Dermis blood vessel endothelial cell (primary cell): Measurements from ENCODE around the gene PSMG1. TPM values are rescaled to one million over a fixed set of nuclear protein-coding genes. Genes with fewer than 3 reads are reported as not detected.
"Not testable (repeated sequence)": the region's sequence is repeated elsewhere in the genome, so short reads cannot be mapped to it uniquely, and the experiment has no call there.

Experiments
- DNase-seq: peaks from one replicate; pipeline ENCODE4 v3.0.0; 2010
- total RNA-seq: library from RNA; depleted of rRNA; stranded (reverse); fragments of >200 nt; gene quantifications from 2 replicates; pipeline ENCODE4 v1.2.3, GENCODE V29; 2014

The PSMG1 gene
- total RNA-seq, 1 donor from 2014 or later: 57.3 TPM

DNA sequence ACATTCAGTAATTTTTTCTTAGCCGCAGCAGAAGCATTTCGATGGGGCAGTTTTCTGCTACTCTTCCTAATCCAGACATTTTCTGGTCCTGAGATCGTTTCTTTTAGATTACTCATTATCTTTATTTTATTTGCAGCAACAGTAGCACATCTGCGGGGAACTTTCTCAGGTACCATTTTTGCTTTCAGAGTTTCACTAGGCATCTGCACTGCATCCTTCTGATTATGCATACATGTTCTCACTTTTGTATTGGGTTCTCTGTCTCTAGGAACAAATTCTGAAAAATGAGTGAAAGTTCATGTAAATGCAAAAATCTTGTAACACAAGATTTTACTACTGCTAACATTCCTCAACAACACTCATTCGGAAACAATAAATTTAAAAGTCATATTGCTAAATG, 3.9 kb upstream of the PSMG1 start:
- no peak for DNase-seq

DNA sequence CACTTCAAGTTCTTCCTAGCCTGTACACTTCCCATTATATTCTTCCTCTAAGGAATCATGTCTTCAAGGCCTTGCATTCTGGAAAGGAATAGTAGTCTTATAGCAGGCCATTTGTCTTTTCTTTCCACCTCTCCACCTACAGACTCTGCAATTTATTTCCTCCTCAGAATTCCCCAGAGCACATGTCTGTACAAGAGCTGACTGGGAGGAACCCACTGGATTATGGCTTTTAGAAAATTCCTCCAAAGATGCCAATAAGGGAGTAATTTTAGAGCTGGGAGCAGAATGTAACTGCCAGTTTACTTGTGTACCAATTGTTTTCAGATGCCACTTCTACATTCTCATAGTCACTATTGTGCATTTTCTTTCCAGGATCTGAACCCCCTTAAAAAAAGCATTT, 3.4 kb upstream of the PSMG1 start:
- no peak for DNase-seq

DNA sequence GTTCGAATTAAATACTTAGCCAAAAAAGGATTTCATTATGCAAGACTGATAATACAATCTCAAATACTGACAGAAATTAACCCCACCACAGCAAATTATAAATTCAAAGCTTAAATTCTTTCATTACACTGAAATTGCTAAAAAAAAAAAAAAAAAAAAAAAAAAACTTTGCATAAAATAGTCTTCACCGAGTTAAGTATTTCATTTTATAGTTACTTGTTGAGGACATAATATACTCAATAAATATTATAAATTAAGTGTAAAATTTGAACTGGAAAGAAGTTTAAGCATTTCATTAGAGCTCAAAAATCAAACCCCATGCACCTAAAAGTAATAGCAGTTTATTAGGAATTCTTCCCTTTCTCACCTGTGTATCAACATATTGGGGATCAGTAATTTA, 1.9 kb upstream of the PSMG1 start:
- DNase-seq: no peak

DNA sequence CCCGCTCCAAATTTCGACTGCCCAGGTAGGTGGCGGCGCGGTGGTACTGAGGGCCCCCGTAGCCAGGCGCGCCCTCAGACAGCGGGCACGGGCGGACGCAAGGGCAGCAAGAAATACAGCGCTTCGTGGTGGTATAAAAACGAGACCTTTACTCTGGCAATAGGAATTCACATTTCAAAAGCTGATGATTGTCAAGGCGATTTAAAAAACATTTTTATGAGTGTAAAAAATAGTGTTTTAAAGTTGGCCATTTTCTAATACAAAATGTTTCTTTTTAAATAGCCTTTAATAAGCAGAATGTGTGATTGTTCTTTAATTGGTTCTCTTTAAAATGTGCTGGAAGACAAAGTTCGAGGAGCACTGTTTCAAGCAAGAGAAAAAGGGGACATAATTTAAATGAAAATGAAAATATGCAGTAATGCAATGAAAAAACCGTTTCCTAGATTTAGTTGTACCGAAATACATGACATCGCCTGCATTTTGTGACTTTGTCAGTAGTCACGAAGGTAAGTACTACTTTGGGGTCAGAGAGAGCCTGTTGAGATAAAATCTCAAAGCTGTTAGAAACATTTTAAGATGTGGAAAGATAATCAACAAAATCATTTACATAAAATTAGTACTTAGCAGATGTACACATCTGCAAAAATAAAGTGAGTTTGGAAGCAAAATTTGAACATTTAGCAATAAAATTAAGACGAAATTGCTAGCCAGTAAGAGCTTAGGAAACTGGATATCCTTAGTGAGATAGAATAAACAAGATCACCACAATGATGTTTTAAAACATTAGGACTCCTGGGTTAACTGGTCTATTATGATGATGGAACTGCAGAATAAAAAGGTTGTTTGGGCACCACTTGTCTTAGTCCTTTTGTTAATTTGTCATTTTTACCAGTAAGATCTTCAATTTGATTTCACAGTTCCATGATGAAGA, 1.1 kb upstream of the PSMG1 start:
- DNase-seq: peak; percentile 25

DNA sequence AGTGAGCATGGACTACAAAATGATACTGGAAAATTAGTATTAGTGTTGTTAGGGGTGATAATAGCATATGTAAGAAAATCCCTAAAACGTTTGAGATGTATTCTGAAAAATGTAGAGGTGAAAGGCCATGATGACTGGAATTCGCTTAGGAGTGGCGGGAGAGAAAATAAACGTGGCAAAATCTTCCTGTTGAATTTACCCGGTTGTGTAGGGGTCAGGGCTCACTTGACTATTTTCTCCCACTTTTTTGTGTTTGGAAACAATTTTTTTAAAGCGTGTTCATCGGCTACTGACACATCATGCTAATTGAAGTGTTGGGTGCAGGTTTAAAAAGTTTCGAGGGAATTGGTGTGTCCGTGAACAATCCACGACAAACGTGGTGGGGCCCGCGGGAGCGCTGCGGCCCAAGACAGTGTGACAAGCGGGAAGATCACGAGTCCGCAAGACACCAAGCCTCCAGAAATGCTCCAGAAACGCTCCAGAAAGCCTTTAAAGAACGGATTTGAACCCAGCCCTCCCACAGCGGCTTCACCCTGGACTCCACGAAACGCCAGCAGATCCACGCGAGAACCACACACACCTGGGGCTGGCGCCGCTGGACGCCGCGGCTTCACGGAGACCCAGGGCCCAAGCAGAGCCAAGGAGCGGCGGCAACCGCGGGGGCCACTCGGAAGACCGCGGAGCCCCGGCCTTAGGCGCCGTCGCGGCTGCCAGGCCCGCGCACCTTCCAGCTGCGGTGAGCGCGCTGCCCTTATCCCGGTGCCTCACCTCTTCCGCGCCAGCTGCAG, 573 bp downstream of the PSMG1 start:
- DNase-seq: peak; percentile 41

DNA sequence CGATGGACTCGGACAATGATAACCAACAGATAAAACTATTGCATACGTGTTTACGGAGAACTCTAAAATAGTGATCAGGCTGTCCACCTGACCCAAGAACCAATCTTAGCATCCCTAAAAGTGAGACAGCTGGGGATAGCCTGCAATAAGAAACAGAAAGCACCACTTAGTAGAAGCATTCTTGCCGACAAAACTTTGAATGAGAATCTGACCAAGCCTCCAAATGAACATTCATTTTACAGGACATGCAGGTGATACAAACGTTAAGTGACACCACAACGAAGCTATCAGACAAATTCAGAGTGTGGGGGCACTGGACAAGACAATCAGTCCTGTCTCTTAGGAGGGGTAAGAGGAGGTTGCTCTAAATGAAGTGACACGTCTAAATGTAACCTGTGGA, 1.2 kb downstream of the PSMG1 start:
- DNase-seq: peak; percentile 10

DNA sequence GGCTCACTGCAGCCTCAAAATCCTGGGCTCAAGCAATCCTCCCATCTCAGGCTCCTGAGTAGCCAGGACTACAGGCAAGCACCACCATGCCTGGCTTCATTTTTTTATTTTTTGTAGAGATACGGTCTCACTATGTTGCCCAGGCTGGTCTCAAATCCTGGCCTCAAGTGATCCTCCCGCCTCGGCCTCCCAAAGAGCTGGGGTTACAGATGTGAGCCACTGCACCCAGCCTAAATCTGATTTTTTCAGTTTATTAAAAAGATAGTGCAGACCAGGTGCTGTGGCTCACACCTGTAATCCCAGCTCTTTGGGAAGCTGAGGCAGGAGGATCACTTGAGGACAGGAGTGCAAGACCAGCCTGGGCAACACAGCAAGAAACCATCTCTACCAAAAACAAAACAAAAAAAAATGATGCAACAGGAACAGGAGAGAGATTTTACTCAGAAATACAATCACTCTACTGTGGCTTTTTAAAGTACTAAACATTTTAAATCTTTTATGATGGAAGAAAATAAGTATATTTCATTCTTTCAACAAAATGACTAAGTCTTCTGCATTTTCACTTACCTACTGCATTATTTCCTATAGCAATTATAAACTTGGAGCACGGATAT, 1.9 kb downstream of the PSMG1 start:
- DNase-seq: no peak

DNA sequence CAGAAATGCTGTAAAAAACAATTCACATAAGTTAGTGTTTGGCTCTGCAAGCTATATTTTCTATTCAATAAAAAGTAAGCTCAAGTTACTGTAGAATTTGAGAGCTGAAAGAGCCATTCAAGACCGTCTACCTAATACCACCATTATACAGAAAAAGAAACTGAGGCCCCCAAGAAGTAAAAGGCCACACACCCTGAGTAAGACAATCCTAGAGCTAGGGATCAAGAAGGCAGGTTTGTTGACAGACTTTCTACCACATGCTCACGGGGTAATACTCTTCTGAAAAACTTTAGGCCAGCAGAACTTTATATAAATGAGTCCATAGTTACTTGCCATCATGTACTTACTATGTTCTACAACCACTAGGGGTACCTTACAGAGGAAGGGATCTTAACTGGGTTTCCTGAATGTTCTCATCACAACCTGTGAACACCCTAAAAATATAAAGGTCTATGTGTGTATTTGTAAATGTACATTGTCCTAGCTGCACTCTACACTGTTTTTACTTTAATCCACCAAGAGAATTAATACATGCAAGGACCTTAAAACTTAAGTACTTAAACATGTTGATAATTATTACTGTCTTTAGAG, 2.7 kb downstream of the PSMG1 start:
- DNase-seq: peak; percentile 28

DNA sequence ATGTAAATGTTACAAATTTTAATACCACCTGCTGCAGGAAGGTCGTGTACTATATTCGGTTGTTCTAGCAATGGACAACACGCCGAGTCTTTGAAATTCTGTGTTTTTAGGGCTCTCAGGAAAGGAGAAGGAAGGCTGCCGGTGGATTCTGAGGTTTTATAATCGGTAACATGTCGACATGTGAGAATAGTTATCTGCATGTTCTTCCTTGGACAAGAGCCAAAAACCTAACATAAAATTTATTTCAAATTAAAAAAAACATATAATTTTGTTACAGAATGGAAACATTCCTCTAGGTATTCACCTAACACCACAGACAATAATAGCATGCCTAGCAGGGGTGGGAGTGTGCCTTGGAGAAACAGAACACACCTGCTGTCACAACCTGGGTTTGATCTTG, 4.8 kb downstream of the PSMG1 start:
- no peak for DNase-seq

DNA sequence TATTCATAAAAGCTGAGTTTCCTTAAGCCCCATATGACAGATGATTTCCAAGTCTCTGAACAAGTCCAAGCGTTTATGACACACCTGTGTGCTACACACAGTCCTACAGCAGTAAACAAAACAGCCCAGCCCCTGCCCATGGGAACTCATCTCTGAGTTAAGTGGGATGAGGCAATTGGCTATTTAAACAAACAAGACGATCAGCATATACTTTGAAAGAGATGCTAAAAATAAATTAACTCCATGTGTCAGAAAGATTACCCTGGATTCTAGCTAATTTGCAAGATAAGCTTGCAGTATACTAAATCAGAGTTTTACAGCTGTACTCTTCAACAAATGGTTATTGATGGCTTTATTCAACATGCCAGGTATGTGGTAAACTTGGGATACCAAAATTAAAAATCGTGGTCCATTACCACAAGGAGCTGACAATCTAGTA, 7.0 kb downstream of the PSMG1 start:
- DNase-seq: no peak

DNA sequence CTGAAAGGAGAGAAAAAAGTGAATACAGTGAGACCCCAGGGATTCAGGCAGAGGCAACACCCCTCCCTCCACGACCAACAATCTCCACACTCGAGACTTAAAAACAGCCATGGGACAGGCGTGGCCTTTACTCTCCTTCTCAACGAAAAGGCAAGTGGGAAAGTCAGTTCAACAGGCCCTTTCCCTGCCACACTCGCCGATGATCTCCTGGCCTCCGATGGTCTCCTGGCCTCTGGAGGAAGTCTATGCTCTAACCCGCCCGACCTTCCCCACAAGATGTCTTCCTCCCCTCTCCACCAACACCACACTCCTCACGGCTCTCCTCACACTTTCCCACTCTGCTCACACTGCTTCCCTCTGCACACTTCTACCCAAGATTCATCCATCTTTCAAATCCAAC, 7.6 kb downstream of the PSMG1 start:
- DNase-seq: no peak

DNA sequence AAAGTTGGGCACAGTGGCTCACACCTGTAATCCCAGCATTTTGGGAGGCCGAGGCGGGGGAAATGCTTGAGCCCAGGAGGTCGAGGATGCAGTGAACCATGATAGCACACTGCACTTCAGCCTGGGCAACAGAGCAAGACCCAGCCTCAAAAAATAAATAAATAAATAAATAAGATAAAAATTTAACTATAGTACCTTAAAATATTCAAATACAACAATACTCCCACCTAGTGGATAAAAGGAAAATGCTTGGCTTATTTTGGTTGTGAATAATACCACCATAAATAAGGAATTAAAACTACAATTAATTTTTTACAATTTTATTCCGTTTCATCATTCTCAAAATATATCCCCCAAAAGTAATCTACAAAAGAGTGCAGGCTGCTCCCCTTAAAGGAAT, 8.1 kb downstream of the PSMG1 start:
- peak; percentile 56 for DNase-seq

DNA sequence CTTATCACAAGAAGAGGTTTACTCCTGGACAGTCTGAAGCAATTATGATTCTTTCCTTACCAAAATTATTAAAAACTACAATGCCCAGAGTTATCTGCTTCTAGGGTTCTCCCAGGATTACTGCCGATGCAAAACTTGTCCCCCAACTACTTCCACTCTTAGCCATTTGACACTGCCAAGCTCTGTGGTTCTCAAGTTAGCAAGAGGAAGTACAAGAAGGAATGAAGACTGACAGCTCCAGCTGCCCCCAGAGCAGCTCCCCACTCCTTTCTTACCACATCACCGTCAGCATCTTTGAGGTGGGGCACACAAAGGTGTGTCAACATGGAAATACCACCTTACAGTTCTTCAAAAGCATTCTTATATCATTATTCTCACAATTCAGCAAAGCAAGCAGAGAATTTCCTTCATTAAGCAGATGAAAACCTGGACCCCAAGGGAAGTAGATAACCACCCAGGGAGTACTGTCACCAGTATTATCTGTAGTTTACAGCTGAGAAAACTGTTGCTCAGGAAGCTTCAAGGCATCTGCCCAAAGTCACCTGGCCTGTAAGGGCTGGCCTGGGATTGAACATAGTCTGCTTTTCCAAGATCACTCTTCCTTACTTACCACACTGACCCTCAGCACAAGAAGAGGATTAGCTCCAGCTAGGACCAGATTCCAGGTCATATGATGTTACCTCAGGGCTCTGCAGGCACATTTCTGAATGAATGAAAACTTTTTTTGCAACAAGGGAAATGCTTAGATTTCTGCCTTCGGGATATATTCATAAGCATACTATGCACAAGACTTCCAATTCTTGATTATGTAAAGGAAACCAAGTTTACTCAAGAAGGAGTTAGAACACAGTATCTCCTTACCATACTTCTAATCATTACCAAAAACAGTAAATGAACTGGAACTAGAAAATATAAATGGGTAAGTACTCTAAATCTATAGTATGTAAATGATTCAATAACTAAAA, 9.3 kb downstream of the PSMG1 start:
- no peak for DNase-seq

DNA sequence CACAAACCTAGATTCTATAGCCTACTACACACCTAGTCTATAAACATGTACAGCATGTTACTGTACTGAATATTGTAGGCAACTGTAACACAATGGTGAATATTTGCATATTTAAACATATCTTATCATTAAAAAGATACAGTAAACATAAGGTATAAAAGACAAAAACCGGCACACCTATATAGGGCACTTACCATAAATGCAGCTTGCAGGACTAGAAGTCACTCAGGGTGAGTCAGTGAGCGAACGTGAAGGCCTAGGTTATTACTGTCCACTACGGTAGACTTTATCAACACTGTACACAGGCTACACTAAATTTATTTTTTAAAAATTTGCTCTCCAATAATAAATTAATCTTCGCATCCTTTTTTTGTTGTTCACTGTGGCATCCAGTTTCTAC, 13.3 kb downstream of the PSMG1 start:
- DNase-seq: no peak

DNA sequence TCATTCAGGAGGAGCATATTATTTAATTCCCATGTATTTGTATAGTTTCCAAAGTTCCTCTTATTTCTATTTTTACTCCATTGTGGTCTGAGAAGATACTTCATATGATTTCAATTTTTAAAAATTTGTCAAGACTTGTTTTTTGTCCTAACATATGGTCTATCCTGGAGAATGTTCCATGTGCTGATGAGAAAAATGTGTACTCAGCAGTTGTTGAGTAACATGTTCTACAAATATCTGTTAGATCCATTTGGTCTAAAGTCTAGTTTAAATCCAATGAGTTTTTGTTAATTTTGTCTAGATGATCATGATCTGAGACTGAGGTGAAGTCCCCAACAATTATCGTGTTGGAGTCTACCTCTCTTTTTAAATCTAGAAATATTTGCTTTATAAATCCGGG, 14.5 kb downstream of the PSMG1 start:
- DNase-seq: no peak

DNA sequence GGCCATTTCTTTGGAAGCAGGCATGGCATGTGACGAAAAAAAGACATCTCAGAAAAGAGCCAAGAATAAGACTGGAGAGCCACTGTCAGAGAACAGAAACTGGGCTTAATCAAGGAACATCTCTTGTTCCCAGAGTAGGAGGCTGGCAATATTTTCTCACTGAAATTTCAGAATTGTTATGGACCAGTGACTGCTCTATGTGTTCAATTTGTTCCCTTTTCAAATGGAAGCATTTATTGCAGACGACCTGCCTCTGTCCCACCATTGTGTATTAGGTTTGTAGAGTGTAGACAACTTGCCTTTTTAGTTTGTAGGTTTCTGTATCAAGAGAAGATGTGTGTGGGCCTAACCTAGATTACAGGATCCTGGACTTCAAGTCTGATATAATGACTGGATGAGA, 18.7 kb downstream of the PSMG1 start:
- DNase-seq: no peak

DNA sequence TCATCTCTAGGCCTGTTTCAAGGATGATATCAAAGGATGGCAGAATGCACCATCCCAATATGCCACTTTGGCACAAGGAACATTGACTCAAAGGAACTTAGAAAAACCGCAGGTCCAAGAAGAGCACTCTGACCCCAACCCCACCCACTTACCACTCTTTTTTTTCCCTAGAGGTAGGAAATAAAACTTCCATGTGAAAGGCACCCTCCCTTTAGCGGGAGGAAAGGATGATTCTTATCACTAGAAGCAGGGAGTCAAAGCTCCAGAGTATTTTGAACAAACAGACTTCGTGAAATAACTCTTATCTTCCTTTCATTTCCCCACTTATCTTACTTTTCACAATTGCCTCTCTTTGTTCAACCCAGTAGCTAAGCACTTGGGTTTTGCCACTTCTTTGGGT, 22.2 kb downstream of the PSMG1 start:
- no peak for DNase-seq

DNA sequence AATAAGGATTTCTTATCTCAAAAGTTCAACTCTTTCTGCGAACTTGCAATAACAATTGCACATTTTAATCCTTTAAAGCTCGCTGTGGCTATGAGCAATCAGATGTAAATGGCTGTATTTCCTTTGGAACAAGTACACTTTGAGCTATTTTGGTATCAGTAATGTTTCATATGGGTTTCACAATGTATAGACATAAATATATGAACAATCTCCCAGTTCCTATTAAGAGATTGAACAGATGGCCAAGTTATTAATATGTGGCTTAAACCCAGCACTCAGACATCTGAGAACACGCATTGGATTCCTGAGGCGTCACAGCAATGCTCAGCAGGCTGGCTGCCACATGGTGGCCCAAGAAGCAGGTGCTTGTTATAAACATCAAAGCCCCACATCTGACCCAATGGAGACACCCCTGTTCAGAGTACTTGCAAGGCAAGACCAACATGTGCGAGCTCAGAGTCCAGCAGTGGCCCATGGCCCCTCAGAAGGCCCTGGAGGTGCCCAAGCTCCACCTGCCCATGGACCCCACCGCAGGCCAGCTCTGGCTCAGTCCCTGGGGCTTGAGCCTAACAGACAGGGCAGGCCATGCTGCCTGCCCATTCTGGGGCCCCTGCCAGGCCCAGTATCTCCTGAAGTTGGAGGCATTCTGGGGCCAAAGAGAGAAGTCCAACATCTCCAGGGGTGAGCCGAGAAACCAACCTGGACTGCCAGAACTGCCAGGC, 23.7 kb downstream of the PSMG1 start:
- DNase-seq: no peak

DNA sequence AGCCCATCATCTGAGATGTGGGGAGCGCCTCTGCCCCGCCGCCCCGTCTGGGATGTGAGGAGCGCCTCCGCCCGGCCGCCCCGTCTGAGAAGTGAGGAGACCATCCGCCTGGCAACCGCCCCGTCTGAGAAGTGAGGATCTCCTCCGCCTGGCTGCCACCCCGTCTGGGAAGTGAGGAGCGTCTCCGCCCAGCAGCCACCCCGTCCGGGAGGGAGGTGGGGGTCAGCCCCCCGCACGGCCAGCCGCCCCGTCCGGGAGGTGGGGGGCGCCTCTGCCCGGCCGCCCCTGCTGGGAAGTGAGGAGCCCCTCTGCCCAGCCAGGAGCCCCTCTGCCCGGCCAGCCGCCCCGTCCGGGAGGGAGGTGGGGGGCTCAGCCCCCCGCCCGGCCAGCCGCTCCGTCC, 26.0 kb downstream of the PSMG1 start:
- not testable (repeated sequence) for DNase-seq

DNA sequence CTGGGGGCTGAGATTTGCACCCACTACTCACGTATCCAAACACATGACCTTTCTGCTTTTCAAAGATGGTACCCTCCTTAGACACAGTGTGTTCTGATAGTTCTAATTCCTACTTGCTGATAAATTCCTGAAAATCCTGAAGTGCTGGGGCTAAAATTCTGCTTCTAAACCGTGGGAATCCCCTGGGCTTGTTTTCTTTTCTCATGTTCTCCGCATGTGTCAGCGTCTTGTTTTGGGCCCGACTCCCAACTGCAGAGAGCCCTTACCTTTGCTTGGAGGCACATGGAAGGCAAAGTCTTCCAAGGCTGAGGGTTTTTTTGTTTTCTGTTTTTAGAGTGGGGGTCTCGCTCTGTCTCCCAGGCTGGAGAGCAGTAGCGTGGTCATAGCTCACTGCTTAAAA, 27.2 kb downstream of the PSMG1 start:
- DNase-seq: no peak

DNA sequence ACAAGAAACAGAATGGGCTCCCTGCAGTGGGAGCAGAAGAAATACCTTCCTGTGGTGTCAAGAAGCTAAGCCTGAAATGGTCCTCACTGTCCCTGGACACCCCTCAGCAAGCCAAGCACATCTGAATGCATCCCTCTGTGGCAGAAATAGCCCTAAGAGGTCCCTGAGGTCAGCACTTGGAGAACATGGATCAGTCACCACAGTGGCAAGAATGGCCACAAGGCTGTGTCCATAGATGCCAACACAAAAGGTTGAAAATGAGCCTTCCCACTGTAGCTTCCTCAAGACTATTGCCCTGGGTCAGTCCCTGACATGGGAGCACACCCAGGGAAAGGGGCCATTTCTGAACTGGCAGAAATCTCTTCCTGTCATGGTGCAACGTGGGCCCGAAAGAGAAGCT, 27.7 kb downstream of the PSMG1 start:
- no peak for DNase-seq
